Endothelial cell of umbilical vein (primary cell): ENCODE data around the gene PTPRE. TPM values are rescaled to one million over a fixed set of nuclear protein-coding genes. Genes with fewer than 3 reads are reported as not detected.

ENCODE experiments used
- BruUV-seq: library from RNA; stranded (reverse); fragments of 400-500 nt; replicated peaks from 2 replicates; lab custom pipeline; 2021; lab: Mats Ljungman, UMichigan
- CTCF ChIA-PET: fragments of 300-600, 350-600 bp; sonication (Branson Sonifier 250); formaldehyde crosslinking; loops from one replicate; lab custom pipeline; 2021; ENCODE audit warnings: antibody characterized with exemption, inconsistent platforms; lab: Charles Lee
- POLR2A ChIA-PET: fragments of 300-600, 350-600 bp; sonication (Branson Sonifier 250); formaldehyde crosslinking; loops from one replicate; lab custom pipeline; 2021; ENCODE audit warnings: antibody characterized with exemption, inconsistent platforms; lab: Charles Lee
- DNase-seq: peaks from one replicate; pipeline ENCODE4 v3.0.0-alpha.2; 2011; ENCODE audit warnings: low read depth, low spot score
- FAIRE-seq: peaks from 2 replicates; lab custom pipeline; 2011; peaks lifted over from hg19 to GRCh38; lab: Jason Lieb, UNC
- H2AFZ ChIP-seq: 2 replicates; pipeline ENCODE4 v1.6.0; 2012; ENCODE audit warnings: low read depth, low read length, control low read depth, inconsistent platforms
- H3K27ac ChIP-seq: 2 replicates; pipeline ENCODE4 v1.5.1; 2011; ENCODE audit warnings: low read depth, mild to moderate bottlenecking, control low read depth, low read length, moderate library complexity; ENCODE audit not compliant: insufficient read depth
- H3K27me3 ChIP-seq, 2 experiments: 2 replicates each; pipeline versions ENCODE4 v1.6.0 to v1.6.1; 2011; ENCODE audit warnings: low read length in 2 of 2, mixed read lengths in 1 of 2; ENCODE audit not compliant: control insufficient read depth in 2 of 2, insufficient read depth in 2 of 2
- H3K36me3 ChIP-seq, 2 experiments: 2 replicates in 1 of 2; 3 replicates in 1 of 2; pipeline ENCODE4 v1.5.1; 2011; ENCODE audit warnings: low read length in 2 of 2, mild to moderate bottlenecking in 1 of 2, moderate library complexity in 1 of 2; ENCODE audit not compliant: control insufficient read depth in 2 of 2, insufficient read depth in 2 of 2; ENCODE audit errors: extremely low read depth in 1 of 2
- H3K4me1 ChIP-seq: 3 replicates; pipeline ENCODE4 v1.5.1; 2011; ENCODE audit warnings: mild to moderate bottlenecking, low read length; ENCODE audit not compliant: control insufficient read depth, insufficient read depth; ENCODE audit errors: extremely low read depth
- H3K4me2 ChIP-seq: 2 replicates; pipeline ENCODE4 v1.6.1; 2011; ENCODE audit warnings: low read length, control low read depth, mixed read lengths; ENCODE audit not compliant: insufficient read depth
- H3K4me3 ChIP-seq, 3 experiments: fragments of 200-600 bp in 1 of 3; sonication (generic), shearing (Covaris generic) in 1 of 3; replicated peaks in 1 of 3; 2 replicates each; pipeline ENCODE4 v1.5.1; 2011 to 2016; ENCODE audit warnings: control low read depth in 3 of 3, low read length in 3 of 3, mild to moderate bottlenecking in 2 of 3, inconsistent platforms in 1 of 3, low read depth in 1 of 3, moderate library complexity in 1 of 3; ENCODE audit not compliant: insufficient read depth in 1 of 3
- H3K79me2 ChIP-seq: 2 replicates; pipeline ENCODE4 v1.6.0; 2012; ENCODE audit warnings: low read length, inconsistent platforms; ENCODE audit not compliant: control insufficient read depth, insufficient read depth
- H3K9ac ChIP-seq: replicated peaks from 2 replicates; pipeline ENCODE3; 2011; ENCODE audit warnings: low read length, control low read depth; ENCODE audit not compliant: insufficient read depth; ENCODE audit errors: extremely low read depth
- H3K9me1 ChIP-seq: replicated peaks from 3 replicates; pipeline ENCODE4 v1.6.0; 2011; ENCODE audit warnings: mild to moderate bottlenecking, low read length; ENCODE audit not compliant: control insufficient read depth, insufficient read depth; ENCODE audit errors: extremely low read depth
- H3K9me3 ChIP-seq: replicated peaks from 2 replicates; pipeline ENCODE4 v1.5.1; 2012; ENCODE audit warnings: low read length, inconsistent platforms; ENCODE audit not compliant: control insufficient read depth, insufficient read depth
- H4K20me1 ChIP-seq: replicated peaks from 2 replicates; pipeline ENCODE3; 2011; ENCODE audit warnings: mild to moderate bottlenecking, low read length; ENCODE audit not compliant: control insufficient read depth, insufficient read depth; ENCODE audit errors: extremely low read depth
- CTCF ChIP-seq, 2 donors: IDR thresholded peaks; 1 replicate in 1 of 2; 2 replicates in 1 of 2; pipeline ENCODE4 v1.5.1; 2011; ENCODE audit warnings: low read length in 2 of 2, mild to moderate bottlenecking in 2 of 2, moderate library complexity in 2 of 2, control low read depth in 1 of 2, inconsistent platforms in 1 of 2, low read depth in 1 of 2; ENCODE audit not compliant: insufficient read depth in 1 of 2; ENCODE audit errors: extremely low read depth in 1 of 2
- EZH2 ChIP-seq: IDR thresholded peaks from 2 replicates; pipeline ENCODE4 v1.6.1; 2012; ENCODE audit warnings: borderline replicate concordance, low read depth, mild to moderate bottlenecking, moderate library complexity, low read length, inconsistent platforms; ENCODE audit not compliant: severe bottlenecking
- GATA2 ChIP-seq: IDR thresholded peaks from 2 replicates; pipeline ENCODE4 v1.7.0; 2011; ENCODE audit warnings: low read depth, mild to moderate bottlenecking, moderate library complexity, mixed read lengths, low read length; ENCODE audit not compliant: insufficient read length, insufficient read depth
- MAX ChIP-seq: IDR thresholded peaks from 2 replicates; pipeline ENCODE4 v1.6.1; 2011; ENCODE audit not compliant: insufficient read depth, insufficient read length
- POLR2A ChIP-seq: IDR thresholded peaks from 2 replicates; pipeline ENCODE4 v1.6.1; 2012; ENCODE audit warnings: low read depth, mild to moderate bottlenecking, control low read depth, low read length
- dilution Hi-C: fragments of 300-500 bp; cut with MboI; formaldehyde crosslinking; loops from one replicate; pipeline ENCODE4 v1.15.0; 2019; ENCODE audit warnings: low sequenced_read_pairs; ENCODE audit not compliant: extremely low pct_ligation_motif_present
- intact Hi-C: fragments of 100-400 bp; cut with micrococcal nuclease; formaldehyde crosslinking; loops from one replicate; pipeline ENCODE4 v1.10.0; 2022
- polyA plus RNA-seq, 4 experiments: library from polyadenylated mRNA; depleted of rRNA in 3 of 4; stranded (reverse) in 3 of 4; unstranded in 1 of 4; fragments of >200 nt; gene quantifications; 2 replicates each; pipeline versions ENCODE4 v1.2.1 to v1.2.3, GENCODE V29; 2011 to 2012; ENCODE audit warnings: missing spikeins in 1 of 4
- total RNA-seq: library from RNA; stranded (reverse); gene quantifications from 2 replicates; pipeline ENCODE4 v1.2.3, GENCODE V29; 2021

Gene PTPRE
- total and polyA plus RNA-seq, 2 donors (not counting 3 experiments of a cell fraction or from before 2014, with no cell fraction given), result 37.3 to 116 TPM

DNA sequence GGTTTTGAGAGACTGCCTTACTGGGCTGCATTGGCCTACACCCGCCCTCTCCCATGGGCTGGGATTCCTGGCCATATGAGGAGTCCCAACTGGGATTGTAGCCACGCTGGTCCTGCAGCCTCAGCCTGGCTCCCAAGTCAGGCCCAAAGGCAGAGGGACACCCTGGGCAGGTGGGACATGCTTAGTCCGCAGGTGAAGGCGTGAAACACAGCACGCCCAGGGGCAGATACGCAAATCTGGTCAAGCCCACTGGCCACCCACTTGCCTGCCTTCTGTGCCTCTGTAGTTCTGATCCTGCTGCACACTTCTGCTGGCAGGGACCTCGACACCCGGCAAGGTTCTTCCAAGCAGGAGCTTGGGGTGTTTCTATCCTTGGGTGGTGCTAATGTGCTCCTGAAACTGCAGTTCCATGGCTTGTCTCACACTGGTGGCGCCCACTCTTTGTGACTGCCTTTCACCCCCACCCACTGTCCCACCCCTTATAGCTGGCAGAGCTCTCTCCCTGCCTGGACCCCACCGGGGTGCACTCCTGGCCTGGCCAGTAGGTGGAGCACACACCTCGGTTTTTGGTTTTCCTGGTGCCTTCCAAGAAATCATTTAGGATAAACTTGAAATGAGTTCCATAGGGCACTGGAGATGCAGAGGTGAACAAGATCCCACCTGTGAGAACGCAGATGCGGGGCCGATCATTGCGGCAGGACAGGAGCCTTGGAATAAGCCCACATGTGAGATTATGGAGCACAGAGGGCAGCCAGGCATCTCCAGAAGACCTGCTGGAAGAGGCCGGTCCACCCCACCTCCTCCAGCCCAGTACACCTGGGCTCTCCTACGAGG is 171.4 kb downstream of the PTPRE start:
- no peaks in the 10 kb centered on the region for H3K9me3 ChIP-seq
- BruUV-seq, result no TSS peak
- DNase-seq, result peak; percentile 39
- H4K20me1 ChIP-seq, result no peaks in the 10 kb centered on the region
- no peaks in the 10 kb centered on the region for H3K79me2 ChIP-seq
- peaks cover 37 to 62% of the 10 kb centered on the region in 2 experiments for H3K36me3 ChIP-seq
- H3K9ac ChIP-seq, result no peak overlapping the region
- peak; percentile 18 for FAIRE-seq
- H3K9me1 ChIP-seq, result no peaks in the 10 kb centered on the region
- H2AFZ ChIP-seq, result no peak overlapping the region
- no peak overlapping the region for H3K4me3 ChIP-seq
- ChIA-PET POLR2A (interaction anchor here (0.6 kb wide), 1 partner anchor 73 kb away, joined by 3 read pairs; no protein-coding TSS in a partner anchor), CTCF (interaction anchor here (0.5 to 1.1 kb wide), 26 partner anchors 8 to 210 kb away, joined by 3 to 38 read pairs (median 4); partner anchors contain the start of gene PTPRE)
- intact Hi-C loops, result loop anchor here (1.0 to 5.0 kb wide), 2 partner anchors 72 to 361 kb away; no protein-coding TSS in a partner anchor
- H3K27me3 ChIP-seq, result no peaks in the 10 kb centered on the region
- peaks cover 1% of the 10 kb centered on the region for H3K4me1 ChIP-seq
- dilution Hi-C loops, result no loop called here
- TF ChIP-seq EZH2 (no peak), GATA2 (no peak), MAX (no peak), CTCF (IDR thresholded peaks at IDR 0.05; ENCODE audit: extremely low read depth in 1 of 2, insufficient read depth in 1 of 2, low read depth in 1 of 2, low read length in 2 of 2) (peak; percentile 51 to 75), POLR2A (no peak)
- no peak overlapping the region for H3K27ac ChIP-seq
- no peak overlapping the region for H3K4me2 ChIP-seq
